Measurements from ENCODE around the gene ACBD3. TPM values are rescaled to one million over a fixed set of nuclear protein-coding genes. Genes with fewer than 3 reads are reported as not detected.
A peak's percentile ranks its signal among the peaks of the same experiment; 100 is the strongest.

ACBD3 gene
- total RNA-seq, 1 experiment from 2014 or later, result 41.7 TPM

- no peaks in the 10 kb centered on the region for H3K36me3 ChIP-seq (ENCODE audit: control insufficient read depth, insufficient read depth, low read length)
- intact Hi-C loops (cut with micrococcal nuclease; ENCODE audit: unreplicated experiment), result loop anchor here (5.0 kb wide), 1 partner anchor 280 kb away; the partner anchor contains the start of gene PARP1
- DNase-seq, result peak in 1 of 2 experiments; percentile 45
- ChIA-PET POLR2A (no interaction called here), CTCF (interaction anchor here (0.5 to 1.9 kb wide), 5 partner anchors 54 to 130 kb away, joined by 3 to 42 read pairs (median 4); no protein-coding TSS in a partner anchor)
- H3K4me1 ChIP-seq, result peaks cover 25% of the 10 kb centered on the region
- no peaks in the 10 kb centered on the region for H3K9me3 ChIP-seq
- H3K27me3 ChIP-seq (replicated peaks; ENCODE audit: control insufficient read depth, insufficient read depth, low read length), result no peaks in the 10 kb centered on the region
- peaks cover 27% of the 10 kb centered on the region for H3K4me1 Mint-ChIP-seq (ENCODE audit: low read depth, unreplicated experiment)
- TF ChIP-seq CTCF (IDR thresholded peaks at IDR 0.05; ENCODE audit: insufficient read depth in 1 of 2, low read depth in 1 of 2, low read length in 1 of 2, severe bottlenecking in 1 of 2, unreplicated experiment in 1 of 2), result no peak
- H3K4me3 Mint-ChIP-seq (ENCODE audit: unreplicated experiment), result peak overlapping the region; percentile 66
- no peaks in the 10 kb centered on the region for H3K9me3 Mint-ChIP-seq (ENCODE audit: unreplicated experiment)
- no peaks in the 10 kb centered on the region for H3K27me3 Mint-ChIP-seq (ENCODE audit: insufficient read depth, unreplicated experiment)
- H3K36me3 Mint-ChIP-seq (ENCODE audit: insufficient read depth, unreplicated experiment), result peaks cover 24% of the 10 kb centered on the region
- no TSS peak for BruUV-seq (replicated peaks)
- H3K27ac Mint-ChIP-seq (ENCODE audit: unreplicated experiment), result peak overlapping the region; percentile 95
- no peak overlapping the region for H3K4me3 ChIP-seq (ENCODE audit: low read depth, low read length)
These were observed 59.5 kb downstream of the ACBD3 start for GRCh38 chr1:226126824-226127569.

GRCh38 chr1:226125831-226126230, 60.7 kb downstream of the ACBD3 start:
- DNase-seq, result no peak
- no TSS peak for BruUV-seq (replicated peaks)
- CTCF ChIA-PET, result interaction anchor here (0.6 to 2.1 kb wide), 22 partner anchors 15 to 348 kb away, joined by 3 to 42 read pairs (median 5); partner anchors contain the start of genes H3-3A, LIN9 and SRP9
- POLR2A ChIA-PET, result interaction anchor here (0.7 to 0.8 kb wide), 3 partner anchors 28 to 80 kb away, joined by 3 read pairs; no protein-coding TSS in a partner anchor
- peaks cover 27% of the 10 kb centered on the region for H3K4me1 Mint-ChIP-seq (ENCODE audit: low read depth, unreplicated experiment)
- peak overlapping the region; percentile 48 for H3K27ac Mint-ChIP-seq (ENCODE audit: unreplicated experiment)
- intact Hi-C loops (cut with micrococcal nuclease; ENCODE audit: unreplicated experiment), result loop anchor here (1.0 to 5.0 kb wide), 5 partner anchors 24 to 281 kb away; partner anchors contain the start of genes ACBD3 and PARP1
- H3K36me3 Mint-ChIP-seq (ENCODE audit: insufficient read depth, unreplicated experiment), result peaks cover 24% of the 10 kb centered on the region
- Histone ChIP-seq H3K4me3 (ENCODE audit: low read depth, low read length) (no peak overlapping the region), H3K36me3 (ENCODE audit: control insufficient read depth, insufficient read depth, low read length) (no peaks in the 10 kb centered on the region), H3K9me3 (no peaks in the 10 kb centered on the region), H3K27me3 (replicated peaks; ENCODE audit: control insufficient read depth, insufficient read depth, low read length) (no peaks in the 10 kb centered on the region), H3K4me1 (peaks cover 29% of the 10 kb centered on the region)
- H3K4me3 Mint-ChIP-seq (ENCODE audit: unreplicated experiment), result no peak overlapping the region
- no peaks in the 10 kb centered on the region for H3K27me3 Mint-ChIP-seq (ENCODE audit: insufficient read depth, unreplicated experiment)
- H3K9me3 Mint-ChIP-seq (ENCODE audit: unreplicated experiment), result no peaks in the 10 kb centered on the region
- TF ChIP-seq CTCF (IDR thresholded peaks at IDR 0.05; ENCODE audit: insufficient read depth in 1 of 2, low read depth in 1 of 2, low read length in 1 of 2, severe bottlenecking in 1 of 2, unreplicated experiment in 1 of 2), result no peak

- intact Hi-C loops (cut with micrococcal nuclease; ENCODE audit: unreplicated experiment), result loop anchor here (1.0 to 5.0 kb wide), 5 partner anchors 25 to 282 kb away; partner anchors contain the start of genes ACBD3 and PARP1
- BruUV-seq (replicated peaks), result no TSS peak
- ChIA-PET CTCF (interaction anchor here (0.6 to 2.1 kb wide), 20 partner anchors 15 to 347 kb away, joined by 3 to 42 read pairs (median 5); partner anchors contain the start of genes H3-3A, LIN9 and SRP9), POLR2A (interaction anchor here (0.7 to 0.8 kb wide), 3 partner anchors 28 to 81 kb away, joined by 3 read pairs; no protein-coding TSS in a partner anchor)
- Histone ChIP-seq H3K36me3 (ENCODE audit: control insufficient read depth, insufficient read depth, low read length) (no peaks in the 10 kb centered on the region), H3K9me3 (no peaks in the 10 kb centered on the region), H3K27me3 (replicated peaks; ENCODE audit: control insufficient read depth, insufficient read depth, low read length) (no peaks in the 10 kb centered on the region), H3K4me1 (peaks cover 31% of the 10 kb centered on the region), H3K4me3 (ENCODE audit: low read depth, low read length) (no peak overlapping the region)
- Mint-ChIP-seq H3K36me3 (ENCODE audit: insufficient read depth, unreplicated experiment) (peaks cover 24% of the 10 kb centered on the region), H3K4me3 (ENCODE audit: unreplicated experiment) (peak overlapping the region; percentile 13), H3K9me3 (ENCODE audit: unreplicated experiment) (no peaks in the 10 kb centered on the region), H3K4me1 (ENCODE audit: low read depth, unreplicated experiment) (peaks cover 27% of the 10 kb centered on the region), H3K27me3 (ENCODE audit: insufficient read depth, unreplicated experiment) (no peaks in the 10 kb centered on the region), H3K27ac (ENCODE audit: unreplicated experiment) (peak overlapping the region; percentile 48)
- peak; percentile 88 to 93 for TF ChIP-seq CTCF (IDR thresholded peaks at IDR 0.05; ENCODE audit: insufficient read depth in 1 of 2, low read depth in 1 of 2, low read length in 1 of 2, severe bottlenecking in 1 of 2, unreplicated experiment in 1 of 2)
- peak; percentile 86 to 93 for DNase-seq
These were observed 61.4 kb downstream of the ACBD3 start for GRCh38 chr1:226125097-226125630.

Measured in Caco-2 (cell line).